Loucy (cell line): Measurements from ENCODE around the gene CERS5.

Source experiments
- H2AFZ ChIP-seq: fragments of 200-600 bp; sonication (generic); 2 replicates; pipeline ENCODE4 v1.6.0; 2016; ENCODE audit warnings: antibody characterized with exemption, mild to moderate bottlenecking, low read length, moderate library complexity
- H3F3A ChIP-seq: fragments of 200-600 bp; 2 replicates; pipeline ENCODE4 v1.6.0; 2016; ENCODE audit warnings: antibody characterized with exemption, low read depth, mild to moderate bottlenecking
- H3K27me3 ChIP-seq: fragments of 200-600 bp; sonication (generic); 2 replicates; pipeline ENCODE4 v1.6.1; 2014; ENCODE audit warnings: low read length, mild to moderate bottlenecking; ENCODE audit not compliant: insufficient read depth, poor library complexity, severe bottlenecking
- H3K36me3 ChIP-seq: fragments of 200-600 bp; sonication (generic); 2 replicates; pipeline ENCODE4 v1.6.1; 2016; ENCODE audit warnings: low read length; ENCODE audit not compliant: insufficient read depth
- H3K4me1 ChIP-seq: fragments of 200-600 bp; sonication (generic); 2 replicates; pipeline ENCODE4 v1.5.1; 2014; ENCODE audit warnings: low read length, mild to moderate bottlenecking; ENCODE audit not compliant: insufficient read depth, poor library complexity, severe bottlenecking
- H3K4me2 ChIP-seq: fragments of 200-600 bp; sonication (generic); 2 replicates; pipeline ENCODE4 v1.6.0; 2014; ENCODE audit warnings: antibody characterized with exemption, low read length, low read depth, mild to moderate bottlenecking; ENCODE audit not compliant: poor library complexity, severe bottlenecking
- H3K4me3 ChIP-seq: fragments of 200-600 bp; sonication (generic); 2 replicates; pipeline ENCODE4 v1.5.1; 2014; ENCODE audit warnings: low read length, mild to moderate bottlenecking, mixed read lengths; ENCODE audit not compliant: poor library complexity, severe bottlenecking
- H3K79me2 ChIP-seq: fragments of 200-600 bp; sonication (generic); 2 replicates; pipeline ENCODE4 v1.6.1; 2014; ENCODE audit warnings: low read length; ENCODE audit not compliant: insufficient read depth
- H3K9ac ChIP-seq: fragments of 200-600 bp; sonication (generic); 2 replicates; pipeline ENCODE4 v1.6.0; 2014; ENCODE audit warnings: mild to moderate bottlenecking, low read depth, low read length, moderate library complexity; ENCODE audit not compliant: poor library complexity, severe bottlenecking
- H3K9me2 ChIP-seq: fragments of 200-600 bp; sonication (generic); replicated peaks from 2 replicates; pipeline ENCODE4 v1.6.1; 2016; ENCODE audit warnings: low read depth, low read length, mixed read lengths
- H3K9me3 ChIP-seq: fragments of 200-600 bp; sonication (generic); 2 replicates; pipeline ENCODE4 v1.6.1; 2014; ENCODE audit warnings: mild to moderate bottlenecking, antibody characterized with exemption, low read length, low read depth; ENCODE audit not compliant: insufficient read depth
- H4K20me1 ChIP-seq: fragments of 200-600 bp; sonication (generic); 2 replicates; pipeline ENCODE4 v1.6.0; 2014; ENCODE audit warnings: antibody characterized with exemption, low read length, mild to moderate bottlenecking; ENCODE audit not compliant: insufficient read depth, poor library complexity, severe bottlenecking
- CTCF ChIP-seq: fragments of 200-600 bp; sonication (generic); conservative IDR thresholded peaks from 2 replicates; pipeline ENCODE4 v1.5.1; 2014; ENCODE audit warnings: mild to moderate bottlenecking, antibody characterized with exemption, low read length
- EZH2phosphoT487 ChIP-seq: fragments of 200-600 bp; IDR thresholded peaks from 2 replicates; pipeline ENCODE4 v1.6.1; 2018; ENCODE audit warnings: antibody characterized with exemption, mild to moderate bottlenecking, moderate library complexity, borderline replicate concordance

CERS5 gene

GRCh38 chr12:50197297-50197727 lies 30.1 kb upstream of the CERS5 start:
- Histone ChIP-seq H3K4me1 (peaks cover 31% of the 10 kb centered on the region), H3K9me3 (no peaks in the 10 kb centered on the region), H3K9ac (peak overlapping the region; percentile 6), H3K36me3 (peaks cover 11% of the 10 kb centered on the region; the same call in 1 of the 2 replicates), H3K4me2 (peak overlapping the region; percentile 69), H3F3A (peaks cover 9% of the 10 kb centered on the region), H2AFZ (no peak overlapping the region), H4K20me1 (no peaks in the 10 kb centered on the region), H3K4me3 (no peak overlapping the region), H3K27me3 (no peaks in the 10 kb centered on the region), H3K79me2 (no peaks in the 10 kb centered on the region), H3K9me2 (no peaks in the 10 kb centered on the region)
- TF ChIP-seq CTCF (no peak), EZH2phosphoT487 (no peak)

GRCh38 chr12:50196537-50196936 lies 29.4 kb upstream of the CERS5 start:
- Histone ChIP-seq H3K9me3 (no peaks in the 10 kb centered on the region), H3K27me3 (no peaks in the 10 kb centered on the region), H4K20me1 (no peaks in the 10 kb centered on the region), H3K79me2 (no peaks in the 10 kb centered on the region), H3K4me1 (peaks cover 28% of the 10 kb centered on the region), H2AFZ (0 out of 2 replicates have a peak overlapping the region, but pooled peaks have one; percentile 9), H3K9ac (peak overlapping the region; percentile 63), H3K4me3 (peak overlapping the region; percentile 58), H3F3A (peaks cover 9% of the 10 kb centered on the region), H3K4me2 (peak overlapping the region; percentile 69), H3K36me3 (peaks cover 13% of the 10 kb centered on the region; the same call in 1 of the 2 replicates), H3K9me2 (no peaks in the 10 kb centered on the region)
- TF ChIP-seq EZH2phosphoT487 (no peak), CTCF (no peak)

GRCh38 chr12:50195832-50196231 lies 28.7 kb upstream of the CERS5 start:
- no peaks in the 10 kb centered on the region for H3K79me2 ChIP-seq
- H2AFZ ChIP-seq, result 0 out of 2 replicates have a peak overlapping the region, but pooled peaks have one; percentile 9

More at GRCh38 chr12:50195832-50196231, 28.7 kb upstream of the CERS5 start:
- H3F3A ChIP-seq, result peaks cover 9% of the 10 kb centered on the region
- H4K20me1 ChIP-seq, result no peaks in the 10 kb centered on the region
- peak overlapping the region; percentile 69 for H3K4me2 ChIP-seq
- no peak for TF ChIP-seq EZH2phosphoT487
- TF ChIP-seq CTCF, result no peak
- peak overlapping the region; percentile 63 for H3K9ac ChIP-seq
- H3K9me3 ChIP-seq, result no peaks in the 10 kb centered on the region
- H3K4me1 ChIP-seq, result peaks cover 28% of the 10 kb centered on the region
- no peaks in the 10 kb centered on the region for H3K27me3 ChIP-seq
- peaks cover 13% of the 10 kb centered on the region; the same call in 1 of the 2 replicates for H3K36me3 ChIP-seq
- H3K4me3 ChIP-seq, result peak overlapping the region; percentile 58
- H3K9me2 ChIP-seq, result no peaks in the 10 kb centered on the region
